ENCODE results near the gene SASH1.

DNA sequence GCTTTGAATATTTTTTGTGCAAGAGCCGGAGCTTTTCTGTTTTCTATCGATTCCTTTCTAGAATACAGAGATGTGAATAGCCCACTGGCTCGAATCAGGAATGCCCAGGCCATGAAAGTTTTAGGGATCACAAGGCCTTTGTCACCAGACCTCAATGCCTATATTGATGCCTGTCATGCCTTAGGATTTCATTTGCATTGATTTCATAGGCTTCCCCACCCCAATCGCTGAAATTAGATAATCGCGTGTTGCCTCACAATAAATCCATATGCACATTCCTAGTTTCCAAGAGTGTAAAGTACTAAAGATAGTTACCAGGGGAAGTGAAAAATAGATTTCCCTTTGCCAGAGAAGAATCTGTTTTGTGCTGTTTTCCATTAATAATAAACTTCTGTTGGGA lies 150.8 kb downstream of the SASH1 start:
- TF ChIP-seq GABPB2 (CRISPR knock-in tag; conservative IDR thresholded peaks at IDR 0.05) (no peak), EZH2 (IDR thresholded peaks at IDR 0.05; ENCODE audit: borderline replicate concordance, low read depth, low read length) (no peak), CCNT2 (IDR thresholded peaks at IDR 0.05; ENCODE audit: borderline replicate concordance, extremely low read depth, insufficient read length, low read depth, low read length) (no peak), TAF1 (IDR thresholded peaks at IDR 0.05; ENCODE audit: control insufficient read depth, extremely low read depth, insufficient read depth, low read length, severe bottlenecking) (no peak), HDAC1 (IDR thresholded peaks at IDR 0.05) (no peak), LEF1 (IDR thresholded peaks at IDR 0.05) (no peak)
- TF ChIP-seq, protein P1, sequence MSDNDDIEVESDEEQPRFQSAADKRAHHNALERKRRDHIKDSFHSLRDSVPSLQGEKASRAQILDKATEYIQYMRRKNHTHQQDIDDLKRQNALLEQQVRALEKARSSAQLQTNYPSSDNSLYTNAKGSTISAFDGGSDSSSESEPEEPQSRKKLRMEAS (CRISPR knock-in tag; IDR thresholded peaks at IDR 0.05): no peak
- TF ChIP-seq, protein P2, sequence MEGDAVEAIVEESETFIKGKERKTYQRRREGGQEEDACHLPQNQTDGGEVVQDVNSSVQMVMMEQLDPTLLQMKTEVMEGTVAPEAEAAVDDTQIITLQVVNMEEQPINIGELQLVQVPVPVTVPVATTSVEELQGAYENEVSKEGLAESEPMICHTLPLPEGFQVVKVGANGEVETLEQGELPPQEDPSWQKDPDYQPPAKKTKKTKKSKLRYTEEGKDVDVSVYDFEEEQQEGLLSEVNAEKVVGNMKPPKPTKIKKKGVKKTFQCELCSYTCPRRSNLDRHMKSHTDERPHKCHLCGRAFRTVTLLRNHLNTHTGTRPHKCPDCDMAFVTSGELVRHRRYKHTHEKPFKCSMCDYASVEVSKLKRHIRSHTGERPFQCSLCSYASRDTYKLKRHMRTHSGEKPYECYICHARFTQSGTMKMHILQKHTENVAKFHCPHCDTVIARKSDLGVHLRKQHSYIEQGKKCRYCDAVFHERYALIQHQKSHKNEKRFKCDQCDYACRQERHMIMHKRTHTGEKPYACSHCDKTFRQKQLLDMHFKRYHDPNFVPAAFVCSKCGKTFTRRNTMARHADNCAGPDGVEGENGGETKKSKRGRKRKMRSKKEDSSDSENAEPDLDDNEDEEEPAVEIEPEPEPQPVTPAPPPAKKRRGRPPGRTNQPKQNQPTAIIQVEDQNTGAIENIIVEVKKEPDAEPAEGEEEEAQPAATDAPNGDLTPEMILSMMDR (IDR thresholded peaks at IDR 0.05 in 2 of 3, conservative IDR thresholded peaks at IDR 0.05 in 1 of 3; ENCODE audit: insufficient read depth in 2 of 3, low read depth in 1 of 3, low read length in 3 of 3): no peak
